Testis (tissue), 3 donors: Measurements from ENCODE around the gene CYGB. TPM values are rescaled to one million over a fixed set of nuclear protein-coding genes. Genes with fewer than 3 reads are reported as not detected.

ENCODE experiments used
- DNase-seq: peaks from one replicate; pipeline ENCODE4 v3.0.0-alpha.2; 2019
- H3K27ac ChIP-seq, 2 donors: fragments of 200-600 bp; sonication (generic); one replicate each; pipeline ENCODE4 v1.5.1; 2019
- H3K27me3 ChIP-seq: fragments of 200-600 bp; sonication (generic); one replicate; pipeline ENCODE4 v1.5.1; 2019
- H3K36me3 ChIP-seq: fragments of 200-600 bp; sonication (generic); one replicate; pipeline ENCODE4 v1.5.1; 2017; ENCODE audit warnings: low read depth; ENCODE audit errors: missing control alignments
- H3K4me1 ChIP-seq: fragments of 200-600 bp; sonication (generic); one replicate; pipeline ENCODE4 v1.5.1; 2019
- H3K4me3 ChIP-seq, 2 donors: fragments of 200-600 bp; sonication (generic); one replicate each; pipeline ENCODE4 v1.5.1; 2017 to 2019
- H3K9me3 ChIP-seq: fragments of 200-600 bp; sonication (generic); one replicate; pipeline ENCODE4 v1.5.1; 2017
- POLR2A ChIP-seq: fragments of 450-650 bp; IDR thresholded peaks from one replicate; pipeline ENCODE4 v1.6.1; 2017; ENCODE audit warnings: antibody characterized with exemption, mild to moderate bottlenecking, moderate library complexity
- WGBS, 2 donors: methylation state at CpG; one replicate each; pipeline ENCODE4 v1.1.5; 2018; 5-methylcytosine and 5-hydroxymethylcytosine counted together
- intact Hi-C: fragments of 100-400 bp; cut with DNase I; formaldehyde crosslinking; loops from one replicate; pipeline ENCODE4 v1.15.1; 2023; ENCODE audit warnings: low total_unique reads
- polyA plus RNA-seq: library from polyadenylated mRNA; stranded (reverse); fragments of 350-450 nt; fragmentation: Illumina TruSeq; extraction: RNeasy Lipid Tissue Mini Kit (QIAGEN cat#74804); gene quantifications from one replicate; pipeline ENCODE4 v1.2.3, GENCODE V29; 2014; ENCODE audit warnings: low read depth, low replicate concordance; ENCODE audit not compliant: insufficient read depth
- total RNA-seq, 2 donors: library from RNA; depleted of rRNA; stranded (reverse); fragments of >200 nt; gene quantifications; one replicate each; pipeline ENCODE4 v1.2.3, GENCODE V29; 2016
- TF ChIP-seq, protein P1 (sequence below), 3 experiments: fragments of 450-650 bp in 2 of 3; fragments of 200-600 bp in 1 of 3; sonication (generic) in 1 of 3; IDR thresholded peaks; one replicate each; pipeline ENCODE4 v1.5.1; 2016 to 2019; ENCODE audit warnings: antibody characterized with exemption in 3 of 3, mild to moderate bottlenecking in 2 of 3, moderate library complexity in 1 of 3

The CYGB gene
- total and polyA plus RNA-seq, 3 donors from 2014 or later = 3.4 to 9.9 (median 7.2) TPM

DNA sequence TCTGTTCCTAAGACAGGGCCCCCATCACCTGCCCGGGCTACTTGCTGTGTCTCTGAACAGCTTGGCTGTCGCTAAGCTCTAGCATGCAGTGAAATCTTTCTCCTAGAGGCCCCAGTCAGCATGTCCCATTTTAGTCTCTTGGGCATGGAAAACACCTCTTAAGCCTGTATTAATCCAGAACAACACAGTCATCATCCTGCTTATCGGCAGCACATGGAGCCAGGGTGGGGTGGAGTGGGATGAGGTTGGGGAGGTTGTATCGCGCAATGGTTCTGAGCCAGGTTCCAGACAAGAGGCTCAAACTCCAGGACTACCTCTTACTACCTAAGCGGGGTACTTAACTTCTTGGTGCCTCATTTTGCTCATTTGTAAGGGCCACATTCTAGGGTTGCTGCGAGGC lies 40.4 kb upstream of the CYGB start:
- WGBS, 2 donors = 95% methylated on average over 7 of the region's 7 CpGs
- TF ChIP-seq POLR2A = no peak
- TF ChIP-seq, protein P1, sequence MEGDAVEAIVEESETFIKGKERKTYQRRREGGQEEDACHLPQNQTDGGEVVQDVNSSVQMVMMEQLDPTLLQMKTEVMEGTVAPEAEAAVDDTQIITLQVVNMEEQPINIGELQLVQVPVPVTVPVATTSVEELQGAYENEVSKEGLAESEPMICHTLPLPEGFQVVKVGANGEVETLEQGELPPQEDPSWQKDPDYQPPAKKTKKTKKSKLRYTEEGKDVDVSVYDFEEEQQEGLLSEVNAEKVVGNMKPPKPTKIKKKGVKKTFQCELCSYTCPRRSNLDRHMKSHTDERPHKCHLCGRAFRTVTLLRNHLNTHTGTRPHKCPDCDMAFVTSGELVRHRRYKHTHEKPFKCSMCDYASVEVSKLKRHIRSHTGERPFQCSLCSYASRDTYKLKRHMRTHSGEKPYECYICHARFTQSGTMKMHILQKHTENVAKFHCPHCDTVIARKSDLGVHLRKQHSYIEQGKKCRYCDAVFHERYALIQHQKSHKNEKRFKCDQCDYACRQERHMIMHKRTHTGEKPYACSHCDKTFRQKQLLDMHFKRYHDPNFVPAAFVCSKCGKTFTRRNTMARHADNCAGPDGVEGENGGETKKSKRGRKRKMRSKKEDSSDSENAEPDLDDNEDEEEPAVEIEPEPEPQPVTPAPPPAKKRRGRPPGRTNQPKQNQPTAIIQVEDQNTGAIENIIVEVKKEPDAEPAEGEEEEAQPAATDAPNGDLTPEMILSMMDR (IDR thresholded peaks at IDR 0.05) = no peak
- H3K4me1 ChIP-seq = no peaks in the 10 kb centered on the region

DNA sequence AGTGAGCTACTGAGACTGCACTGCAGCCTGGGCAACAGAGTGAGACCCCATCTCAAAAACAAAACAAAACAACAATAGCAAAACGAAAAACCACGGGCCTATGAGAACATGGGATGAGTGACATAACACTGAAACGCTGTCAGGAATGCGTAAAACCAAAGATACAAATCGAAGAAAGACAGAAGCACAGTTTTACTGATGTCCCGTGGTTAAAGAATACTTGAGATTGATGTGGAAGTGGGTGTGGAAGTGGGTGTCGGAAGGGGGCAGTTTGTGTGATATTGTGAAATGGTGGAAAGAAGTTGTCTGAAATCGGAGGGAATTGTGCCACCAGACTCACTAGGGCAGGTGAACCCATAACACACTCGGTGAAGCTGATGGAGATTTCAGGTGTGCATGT lies 38.7 kb upstream of the CYGB start:
- H3K27ac ChIP-seq = no peak overlapping the region
- 91 to 92% methylated on average over 9 of the region's 9 CpGs for WGBS, 2 donors
- TF ChIP-seq, protein P1 (IDR thresholded peaks at IDR 0.05) = no peak
- no peak for TF ChIP-seq POLR2A
- H3K9me3 ChIP-seq = no peaks in the 10 kb centered on the region
- DNase-seq = no peak
- intact Hi-C loops = no loop called here
- H3K4me3 ChIP-seq = no peak overlapping the region
- H3K4me1 ChIP-seq = no peaks in the 10 kb centered on the region
- no peaks in the 10 kb centered on the region for H3K36me3 ChIP-seq
- H3K27me3 ChIP-seq = no peaks in the 10 kb centered on the region

More for the DNA sequence above, 40.4 kb upstream of the CYGB start:
- H3K27me3 ChIP-seq = no peaks in the 10 kb centered on the region
- no peak overlapping the region for H3K27ac ChIP-seq
- DNase-seq = no peak
- intact Hi-C loops = no loop called here
- no peaks in the 10 kb centered on the region for H3K9me3 ChIP-seq
- no peak overlapping the region for H3K4me3 ChIP-seq
- no peaks in the 10 kb centered on the region for H3K36me3 ChIP-seq

DNA sequence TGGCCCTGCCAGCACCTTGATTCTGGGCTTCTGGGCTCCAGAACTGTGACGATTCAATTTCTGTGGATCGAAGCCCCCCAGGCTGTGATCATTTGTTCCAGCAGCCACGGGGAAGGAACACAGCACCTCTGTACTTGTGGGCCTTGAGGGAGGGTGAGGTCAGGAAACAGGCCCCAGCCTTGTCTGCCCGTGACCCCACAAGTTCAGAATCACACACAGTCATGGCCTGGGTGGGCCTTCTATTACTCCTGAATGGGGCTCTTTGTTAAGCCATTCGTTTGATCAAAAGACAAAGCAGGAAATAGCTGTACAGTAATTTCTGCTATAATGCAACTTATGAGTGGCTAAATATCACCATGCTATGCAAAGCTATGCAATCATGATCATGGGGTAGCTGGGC lies 38.1 kb upstream of the CYGB start:
- intact Hi-C loops = no loop called here
- no peaks in the 10 kb centered on the region for H3K27me3 ChIP-seq
- H3K9me3 ChIP-seq = no peaks in the 10 kb centered on the region
- no peak for DNase-seq
- H3K27ac ChIP-seq = no peak overlapping the region
- H3K4me1 ChIP-seq = no peaks in the 10 kb centered on the region
- no peaks in the 10 kb centered on the region for H3K36me3 ChIP-seq
- WGBS, 2 donors = 81 to 82% methylated on average over 5 of the region's 5 CpGs
- H3K4me3 ChIP-seq = no peak overlapping the region
- TF ChIP-seq, protein P1 (IDR thresholded peaks at IDR 0.05) = no peak
- no peak for TF ChIP-seq POLR2A

DNA sequence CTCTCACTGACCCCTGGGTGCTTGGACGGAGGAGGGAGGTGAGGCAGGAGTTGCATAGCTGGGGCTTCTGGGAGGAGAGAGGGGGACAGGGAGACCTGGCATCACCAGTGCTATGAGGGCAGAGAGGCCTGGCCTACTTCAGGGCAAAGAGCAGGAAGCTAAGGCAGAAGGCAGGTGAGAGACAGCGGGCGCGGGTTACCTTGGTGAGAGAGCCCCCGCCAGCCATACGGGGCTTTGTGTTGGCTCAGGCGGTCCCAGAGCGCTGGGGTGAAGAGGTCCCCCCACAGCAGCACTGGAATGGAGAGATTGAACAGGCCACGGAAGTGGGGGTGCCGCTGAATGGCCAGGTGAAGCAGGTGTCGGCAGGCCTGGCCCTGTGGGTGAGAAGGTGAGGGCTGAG lies 36.7 kb upstream of the CYGB start:
- no peak overlapping the region for H3K27ac ChIP-seq
- H3K4me3 ChIP-seq = no peak overlapping the region
- DNase-seq = no peak
- 91 to 96% methylated on average over 10 to 11 of the region's 11 CpGs for WGBS, 2 donors
- H3K36me3 ChIP-seq = no peaks in the 10 kb centered on the region
- TF ChIP-seq, protein P1 (IDR thresholded peaks at IDR 0.05) = no peak
- TF ChIP-seq POLR2A = no peak
- no peaks in the 10 kb centered on the region for H3K9me3 ChIP-seq
- H3K27me3 ChIP-seq = no peaks in the 10 kb centered on the region
- peaks cover 11% of the 10 kb centered on the region for H3K4me1 ChIP-seq
- intact Hi-C loops = no loop called here

DNA sequence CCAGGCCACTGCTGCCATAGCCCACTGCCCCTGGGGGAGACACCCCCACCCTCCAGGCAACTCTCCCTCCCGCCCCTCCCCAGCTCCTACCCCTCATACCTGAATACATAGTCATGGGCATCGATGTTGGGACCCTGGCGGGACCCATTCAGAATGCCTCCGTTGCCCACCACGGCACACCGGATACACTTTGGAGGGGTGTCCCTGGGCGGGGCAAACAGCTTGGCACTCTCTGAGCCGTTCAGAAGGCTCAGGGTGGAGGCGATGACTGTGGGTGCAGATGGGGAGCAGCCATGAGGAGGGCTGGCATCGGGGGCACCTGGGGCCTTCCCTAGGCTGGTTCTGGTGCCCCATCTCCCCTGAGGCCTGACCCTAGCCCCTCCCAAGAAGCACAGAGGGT lies 35.6 kb upstream of the CYGB start:
- intact Hi-C loops = no loop called here
- no peak overlapping the region for H3K27ac ChIP-seq

More for the DNA sequence above, 35.6 kb upstream of the CYGB start:
- H3K9me3 ChIP-seq = no peaks in the 10 kb centered on the region
- peaks cover 11% of the 10 kb centered on the region for H3K4me1 ChIP-seq
- no peaks in the 10 kb centered on the region for H3K27me3 ChIP-seq
- TF ChIP-seq POLR2A = no peak
- TF ChIP-seq, protein P1 (IDR thresholded peaks at IDR 0.05) = no peak
- no peak for DNase-seq
- no peak overlapping the region for H3K4me3 ChIP-seq
- 92 to 93% methylated on average over 9 to 10 of the region's 10 CpGs for WGBS, 2 donors
- H3K36me3 ChIP-seq = no peaks in the 10 kb centered on the region
